ENCODE measurements around the gene CCDC78.

DNA sequence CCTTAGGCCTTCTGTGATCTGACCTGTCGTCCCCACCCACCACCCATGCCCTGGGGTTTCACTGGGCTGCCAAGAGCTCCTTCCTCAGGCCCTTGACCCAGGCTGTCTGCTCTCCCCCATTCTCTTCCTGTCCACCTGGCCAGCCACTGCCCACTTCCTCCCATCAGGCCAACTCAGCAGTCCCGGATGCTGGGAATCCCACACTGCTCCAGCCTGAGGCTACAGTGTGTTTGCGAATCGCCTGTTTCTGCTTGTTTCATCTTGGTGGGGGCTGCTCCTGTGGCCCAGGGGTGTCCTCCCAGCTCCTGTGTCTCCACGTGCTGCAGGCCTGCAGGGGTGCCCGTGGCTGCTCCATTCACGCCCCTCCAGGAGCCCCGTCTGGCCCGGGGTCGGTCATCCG lies 12.2 kb downstream of the CCDC78 start:
- TF ChIP-seq POLR2AphosphoS5 (IDR thresholded peaks at IDR 0.05; ENCODE audit: low read depth, low read length) (no peak), CTCF (IDR thresholded peaks at IDR 0.05 in 2 of 3, conservative IDR thresholded peaks at IDR 0.05 in 1 of 3; ENCODE audit: borderline replicate concordance in 1 of 3, insufficient read depth in 1 of 3, low read depth in 2 of 3, low read length in 2 of 3) (no peak), FOSL1 (IDR thresholded peaks at IDR 0.05; ENCODE audit: low read depth) (no peak), EZH2 (IDR thresholded peaks at IDR 0.05) (no peak), SP1 (IDR thresholded peaks at IDR 0.05; ENCODE audit: low read depth) (no peak), POLR2A (IDR thresholded peaks at IDR 0.05; ENCODE audit: borderline replicate concordance, extremely low read depth, insufficient read depth, insufficient read length) (no peak), ZFX (IDR thresholded peaks at IDR 0.05) (no peak), CEBPB (IDR thresholded peaks at IDR 0.05; ENCODE audit: low read depth) (no peak)
- TF ChIP-seq, protein P1, sequence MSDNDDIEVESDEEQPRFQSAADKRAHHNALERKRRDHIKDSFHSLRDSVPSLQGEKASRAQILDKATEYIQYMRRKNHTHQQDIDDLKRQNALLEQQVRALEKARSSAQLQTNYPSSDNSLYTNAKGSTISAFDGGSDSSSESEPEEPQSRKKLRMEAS (IDR thresholded peaks at IDR 0.05), result no peak
- TF ChIP-seq, protein P2, sequence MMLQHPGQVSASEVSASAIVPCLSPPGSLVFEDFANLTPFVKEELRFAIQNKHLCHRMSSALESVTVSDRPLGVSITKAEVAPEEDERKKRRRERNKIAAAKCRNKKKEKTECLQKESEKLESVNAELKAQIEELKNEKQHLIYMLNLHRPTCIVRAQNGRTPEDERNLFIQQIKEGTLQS (IDR thresholded peaks at IDR 0.05), result no peak

Data from HCT116 (cell line).